Thymus (tissue), 11 donors: ENCODE measurements around the gene FLT4. TPM values are rescaled to one million over a fixed set of nuclear protein-coding genes. Genes with fewer than 3 reads are reported as not detected.

Experiments
- DNase-seq, 9 donors: peaks; one replicate each; pipeline ENCODE4 v3.0.0-alpha.2; 2013; ENCODE audit warnings: low spot score in 9 of 9, low read depth in 6 of 9, missing footprints in 1 of 9
- H3K27ac ChIP-seq, 2 donors: one replicate each; pipeline ENCODE4 v1.5.1; 2013; ENCODE audit warnings: control low read depth in 1 of 2, low read depth in 1 of 2, low read length in 1 of 2, mild to moderate bottlenecking in 1 of 2, moderate library complexity in 1 of 2
- H3K27me3 ChIP-seq, 2 donors: one replicate each; pipeline ENCODE4 v1.5.1; 2013; ENCODE audit warnings: low read length in 1 of 2; ENCODE audit not compliant: control insufficient read depth in 2 of 2, insufficient read depth in 1 of 2
- H3K36me3 ChIP-seq, 2 donors: one replicate each; pipeline ENCODE4 v1.5.1; 2013; ENCODE audit warnings: low read length in 1 of 2, mild to moderate bottlenecking in 1 of 2, moderate library complexity in 1 of 2; ENCODE audit not compliant: control insufficient read depth in 2 of 2, insufficient read depth in 2 of 2
- H3K4me1 ChIP-seq, 2 donors: one replicate each; pipeline ENCODE4 v1.5.1; 2013; ENCODE audit warnings: low read length in 2 of 2; ENCODE audit not compliant: control insufficient read depth in 2 of 2, insufficient read depth in 2 of 2
- H3K4me3 ChIP-seq, 2 donors: one replicate each; pipeline ENCODE4 v1.5.1; 2013; ENCODE audit warnings: low read length in 2 of 2, control low read depth in 1 of 2, mild to moderate bottlenecking in 1 of 2
- H3K9me3 ChIP-seq, 2 donors: one replicate each; pipeline ENCODE4 v1.5.1; 2013; ENCODE audit warnings: low read length in 1 of 2, mild to moderate bottlenecking in 1 of 2; ENCODE audit not compliant: control insufficient read depth in 2 of 2, insufficient read depth in 1 of 2
- WGBS: extraction: QIAGEN DNeasy Blood & Tissue Kit; methylation state at CpG from one replicate; pipeline ENCODE4 v1.1.7; 2013; 5-methylcytosine and 5-hydroxymethylcytosine counted together
- polyA plus RNA-seq: library from polyadenylated mRNA; stranded (reverse); fragments of 200-250 nt; gene quantifications from one replicate; pipeline ENCODE4 v1.2.3, GENCODE V29; 2013
- total RNA-seq: library from RNA; stranded (reverse); fragments of 120-200 nt; gene quantifications from one replicate; pipeline ENCODE4 v1.2.4, GENCODE V29; 2013
- donor health status: healthy.

The FLT4 gene
- total and polyA plus RNA-seq, 2 donors, result 1.0 to 3.4 TPM

DNA sequence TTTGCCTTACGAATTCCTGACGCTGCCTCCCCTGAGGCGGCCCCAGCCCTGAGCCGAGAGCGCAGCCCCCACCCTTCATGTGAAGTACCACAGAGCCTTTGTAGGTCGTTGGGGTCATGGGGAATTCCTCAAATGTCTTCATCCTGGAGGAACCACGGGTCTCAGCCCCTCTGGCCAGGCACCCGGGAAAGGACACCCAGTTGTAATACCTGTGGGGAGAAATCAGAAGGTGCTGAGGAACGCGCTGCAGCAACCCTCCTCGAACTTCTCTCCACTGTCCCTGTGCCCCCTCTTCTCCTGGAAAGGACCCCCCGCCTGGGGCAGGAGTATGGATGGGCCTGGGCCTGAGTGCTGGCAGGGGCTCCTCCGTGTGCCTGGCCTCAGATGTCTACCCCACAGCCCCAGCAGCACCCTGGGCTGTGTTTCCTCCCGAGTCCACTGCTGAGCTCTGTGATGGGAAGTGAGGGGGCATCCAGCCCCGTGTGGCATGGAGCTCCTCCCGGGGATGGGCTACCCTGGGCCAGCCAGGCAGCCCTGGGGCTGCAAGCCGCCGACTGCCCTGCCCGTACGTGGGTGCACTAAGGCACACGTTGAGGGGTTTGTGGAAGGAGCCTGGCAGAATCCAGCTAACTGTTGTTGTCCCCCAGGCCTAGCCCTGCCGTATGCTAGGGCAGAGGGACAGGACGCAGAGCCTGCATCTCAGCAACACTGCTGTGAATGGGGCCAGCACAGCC lies 39.4 kb downstream of the FLT4 start:
- Histone ChIP-seq H3K36me3 (no peaks in the 10 kb centered on the region), H3K27ac (no peak overlapping the region), H3K27me3 (no peaks in the 10 kb centered on the region), H3K9me3 (no peaks in the 10 kb centered on the region), H3K4me1 (peaks cover 0 to 3% of the 10 kb centered on the region in 2 donors), H3K4me3 (no peak overlapping the region)
- 91% methylated on average over 23 of the region's 23 CpGs for WGBS
- DNase-seq, result no peak

DNA sequence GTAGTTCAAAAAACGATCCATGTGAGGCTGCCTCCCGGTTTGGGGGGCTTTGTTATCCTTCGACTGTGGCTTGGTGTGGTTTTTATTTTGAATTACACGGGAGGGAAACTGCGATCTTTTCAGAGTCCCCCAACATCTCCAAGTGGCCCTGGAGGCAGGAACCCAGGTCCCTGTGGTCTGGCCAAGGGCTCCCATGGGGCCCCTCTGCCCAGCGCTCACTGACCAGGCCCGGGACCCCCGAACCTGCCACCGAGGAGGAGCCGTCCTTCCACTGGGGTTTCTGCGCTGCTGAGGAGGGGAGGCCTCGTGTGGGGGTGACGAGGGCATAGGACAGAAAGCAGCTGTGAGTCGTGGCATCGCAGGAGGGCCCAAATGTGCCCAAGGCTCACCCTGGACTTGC lies 40.0 kb downstream of the FLT4 start:
- Histone ChIP-seq H3K4me1 (peaks cover 0 to 3% of the 10 kb centered on the region in 2 donors), H3K27me3 (no peaks in the 10 kb centered on the region), H3K27ac (no peak overlapping the region), H3K4me3 (no peak overlapping the region), H3K36me3 (no peaks in the 10 kb centered on the region), H3K9me3 (no peaks in the 10 kb centered on the region)
- 96% methylated on average over 15 of the region's 15 CpGs for WGBS
- DNase-seq, result no peak

DNA sequence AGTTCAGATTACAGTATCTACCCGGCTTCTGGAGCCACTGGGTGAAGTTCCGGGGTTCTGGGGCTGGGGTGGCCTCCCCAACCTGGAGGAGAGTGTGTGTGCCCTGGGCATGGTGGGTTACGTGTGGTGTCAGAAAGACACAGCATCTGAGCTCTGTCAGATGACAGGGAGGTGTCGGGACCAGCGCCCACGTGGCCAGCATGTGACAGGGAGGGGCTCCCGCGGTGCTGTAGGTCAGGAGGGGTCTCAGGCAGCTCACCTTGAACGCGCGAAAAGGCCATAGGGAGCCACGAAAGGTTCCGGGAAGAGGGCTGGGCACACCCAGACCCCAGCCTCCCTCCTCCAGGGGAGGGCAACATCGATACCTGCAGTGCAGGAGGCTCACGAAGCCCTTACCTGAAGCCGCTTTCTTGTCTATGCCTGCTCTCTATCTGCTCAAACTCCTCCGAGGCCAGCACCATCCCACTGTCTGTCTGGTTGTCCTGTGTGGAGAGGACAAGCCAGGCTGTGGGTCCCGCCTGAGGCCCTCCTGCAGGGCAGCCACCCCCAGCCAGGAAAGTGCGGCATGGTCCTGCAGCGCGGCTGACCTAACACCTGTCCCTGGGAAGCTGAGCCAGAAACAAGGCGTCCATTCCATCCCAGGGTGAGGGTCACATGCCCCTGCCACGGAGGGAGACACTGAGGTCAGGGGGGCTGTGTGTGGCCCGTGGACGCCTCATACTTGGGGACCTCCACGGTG lies 40.7 kb downstream of the FLT4 start:
- H3K9me3 ChIP-seq, result no peaks in the 10 kb centered on the region
- H3K27ac ChIP-seq, result no peak overlapping the region
- H3K4me1 ChIP-seq, result peaks cover 0 to 3% of the 10 kb centered on the region in 2 donors
- no peak overlapping the region for H3K4me3 ChIP-seq
- H3K27me3 ChIP-seq, result no peaks in the 10 kb centered on the region
- WGBS, result 98% methylated on average over 26 of the region's 26 CpGs
- DNase-seq, result no peak
- no peaks in the 10 kb centered on the region for H3K36me3 ChIP-seq

DNA sequence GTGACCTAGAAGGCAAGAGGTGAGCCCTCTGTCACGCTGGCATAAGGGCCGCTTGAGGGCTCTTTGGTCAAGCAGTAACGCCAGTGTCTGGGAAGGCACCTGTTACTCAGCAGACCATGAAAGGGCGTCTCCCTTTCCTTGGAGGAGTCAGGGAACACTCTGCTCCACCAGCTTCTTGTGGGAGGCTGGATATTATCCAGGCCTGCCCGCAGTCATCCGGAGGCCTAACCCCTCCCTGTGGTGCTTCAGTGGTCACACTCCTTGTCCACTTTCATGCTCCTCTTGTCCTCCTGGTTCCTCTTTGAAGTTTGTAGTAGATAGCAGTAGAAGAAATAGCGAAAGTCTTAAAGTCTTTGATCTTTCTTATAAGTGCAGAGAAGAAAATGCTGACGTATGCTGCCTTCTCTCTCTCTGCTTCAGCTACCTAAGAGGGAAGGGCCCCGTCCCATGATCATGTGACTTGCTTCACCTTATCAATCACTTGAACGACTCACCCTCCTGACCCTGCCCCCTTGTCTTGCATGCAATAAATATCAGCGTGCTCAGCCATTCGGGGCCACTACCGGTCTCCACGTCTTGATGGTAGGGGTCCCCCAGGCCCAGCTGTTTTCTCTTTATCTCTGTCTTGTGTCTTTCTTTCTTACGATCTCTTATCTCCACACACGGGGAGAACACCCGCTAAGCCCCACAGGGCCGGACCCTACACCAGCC lies 41.4 kb downstream of the FLT4 start:
- no peak overlapping the region for H3K27ac ChIP-seq

DNA sequence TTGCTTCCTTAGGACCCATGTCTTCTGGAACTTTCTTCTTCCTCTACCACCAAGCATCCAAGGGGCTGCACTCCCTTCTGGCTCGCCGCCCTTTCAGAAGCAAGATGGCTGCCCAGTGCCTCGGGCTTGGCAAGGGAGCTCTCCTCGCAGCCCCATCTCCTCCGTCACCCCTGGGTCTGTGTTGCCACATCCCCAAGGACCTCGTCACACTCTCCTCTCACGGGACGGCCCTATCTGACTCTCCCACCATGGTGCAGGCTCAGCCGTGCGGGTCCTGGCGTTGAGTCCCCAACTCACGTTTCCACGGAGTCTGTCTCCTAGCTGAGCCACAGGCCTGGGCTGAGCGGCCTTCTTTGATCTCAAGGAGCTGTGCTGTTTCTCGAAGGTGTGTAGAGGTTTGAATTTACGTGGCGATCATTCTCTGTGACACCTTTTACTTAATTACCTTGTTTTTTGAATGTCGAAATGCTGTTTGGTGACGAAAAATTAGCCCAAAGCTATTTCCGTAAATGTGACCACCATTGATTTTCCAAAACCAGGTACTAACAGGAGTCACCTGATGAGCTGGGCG lies 43.1 kb downstream of the FLT4 start:
- H3K27ac ChIP-seq, result no peak overlapping the region
- no peak overlapping the region for H3K4me3 ChIP-seq
- no peak for DNase-seq
- H3K36me3 ChIP-seq, result no peaks in the 10 kb centered on the region
- H3K9me3 ChIP-seq, result no peaks in the 10 kb centered on the region
- no peaks in the 10 kb centered on the region for H3K27me3 ChIP-seq
- 92% methylated on average over 21 of the region's 21 CpGs for WGBS
- peaks cover 0 to 3% of the 10 kb centered on the region in 2 donors for H3K4me1 ChIP-seq

More for the DNA sequence above, 41.4 kb downstream of the FLT4 start:
- peaks cover 0 to 3% of the 10 kb centered on the region in 2 donors for H3K4me1 ChIP-seq
- 85% methylated on average over 18 of the region's 18 CpGs for WGBS
- DNase-seq, result no peak
- H3K36me3 ChIP-seq, result no peaks in the 10 kb centered on the region
- no peak overlapping the region for H3K4me3 ChIP-seq
- H3K9me3 ChIP-seq, result no peaks in the 10 kb centered on the region
- no peaks in the 10 kb centered on the region for H3K27me3 ChIP-seq

DNA sequence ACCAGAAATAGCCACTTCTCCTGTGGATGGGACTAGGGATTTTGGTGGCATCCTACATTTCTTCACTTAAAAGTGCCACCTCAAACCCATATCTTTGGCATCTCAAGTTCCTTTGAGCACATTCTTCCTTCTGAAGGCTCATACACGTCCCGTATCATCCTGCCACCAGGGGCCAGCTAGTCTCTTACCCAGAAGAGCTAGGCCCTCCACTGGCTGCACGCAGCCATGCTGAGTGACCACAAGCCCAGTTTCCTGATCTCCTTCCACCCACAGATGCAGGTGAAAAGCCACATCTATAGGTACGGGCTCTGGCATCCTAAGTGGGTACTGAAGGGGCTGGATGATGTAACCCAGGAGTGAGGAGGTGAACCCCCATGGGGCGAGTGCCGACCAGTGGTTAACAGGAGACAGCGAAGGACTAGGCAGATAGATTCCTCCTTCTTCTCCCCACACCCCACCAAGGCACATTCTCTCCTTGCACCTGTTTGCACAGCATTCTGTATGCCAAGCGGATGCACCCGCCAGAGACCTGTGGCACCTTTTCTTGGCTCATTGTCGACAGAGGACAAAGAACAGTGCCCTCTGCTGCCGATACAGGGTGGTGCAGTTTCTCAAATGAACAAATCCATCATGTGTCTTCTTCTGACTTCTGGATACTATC lies 43.7 kb downstream of the FLT4 start:
- DNase-seq, result peak; percentile 33 to 84 (median 67)
- H3K27me3 ChIP-seq, result no peaks in the 10 kb centered on the region
- WGBS, result 59% methylated on average over 11 of the region's 11 CpGs
- peaks cover 0 to 3% of the 10 kb centered on the region in 2 donors for H3K4me1 ChIP-seq
- no peak overlapping the region for H3K4me3 ChIP-seq
- no peak overlapping the region for H3K27ac ChIP-seq
- no peaks in the 10 kb centered on the region for H3K36me3 ChIP-seq
- H3K9me3 ChIP-seq, result no peaks in the 10 kb centered on the region

DNA sequence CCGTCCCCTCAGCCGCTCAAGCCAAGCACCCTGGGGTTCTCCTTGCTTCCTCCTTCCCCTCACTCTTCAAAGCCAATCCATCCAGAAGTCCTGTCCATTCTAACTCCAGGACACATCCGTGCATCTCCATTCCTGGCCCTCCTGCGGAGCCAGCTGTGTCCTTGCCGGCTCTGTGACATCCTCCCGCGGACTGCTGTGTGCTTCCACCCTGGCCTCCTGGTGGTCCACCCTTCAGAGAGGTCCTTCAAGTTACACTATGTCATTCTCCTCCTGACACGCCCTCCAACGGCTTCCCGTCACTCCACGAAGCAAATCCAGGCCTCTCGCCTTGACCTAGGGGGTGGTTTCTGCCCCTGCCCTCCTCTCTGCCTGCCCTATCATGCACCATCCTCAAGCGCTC lies 45.1 kb downstream of the FLT4 start:
- Histone ChIP-seq H3K9me3 (no peaks in the 10 kb centered on the region), H3K4me1 (peaks cover 0 to 3% of the 10 kb centered on the region in 2 donors), H3K36me3 (no peaks in the 10 kb centered on the region), H3K27ac (no peak overlapping the region), H3K27me3 (no peaks in the 10 kb centered on the region), H3K4me3 (no peak overlapping the region)
- no peak for DNase-seq
- 91% methylated on average over 13 of the region's 13 CpGs for WGBS

DNA sequence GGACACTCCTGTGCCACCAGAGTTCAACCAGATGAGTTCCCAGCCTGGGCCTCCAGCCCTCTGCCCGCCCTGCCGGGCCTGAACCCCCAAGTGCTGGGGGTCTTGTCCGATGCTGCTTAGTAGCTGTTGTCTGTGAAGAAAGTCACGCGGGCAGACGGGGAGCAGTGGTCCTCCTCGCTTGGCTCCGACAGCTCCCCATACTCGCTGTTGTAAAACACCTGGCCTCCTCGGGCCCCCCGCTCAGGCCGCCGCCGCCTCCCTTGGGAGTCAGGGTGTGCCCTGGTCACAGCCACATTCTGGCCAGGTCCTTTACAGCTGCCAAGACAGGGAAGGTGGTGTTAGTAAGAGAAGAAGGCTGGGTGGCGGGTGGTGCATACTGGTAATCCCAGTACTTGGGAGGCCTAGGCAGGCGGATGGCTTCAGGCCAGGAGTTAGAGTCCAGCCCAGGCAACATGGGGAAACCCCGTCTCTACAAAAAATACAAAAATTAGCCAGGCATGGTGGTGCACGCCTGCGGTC lies 46.3 kb downstream of the FLT4 start:
- Histone ChIP-seq H3K27ac (no peak overlapping the region), H3K9me3 (no peaks in the 10 kb centered on the region), H3K27me3 (no peaks in the 10 kb centered on the region), H3K4me1 (peaks cover 0 to 3% of the 10 kb centered on the region in 2 donors), H3K36me3 (no peaks in the 10 kb centered on the region), H3K4me3 (no peak overlapping the region)
- DNase-seq, result no peak
- 97% methylated on average over 19 of the region's 19 CpGs for WGBS
